HG03354 (cell line): Measurements from ENCODE around the gene EIF3K.
"Not testable (repeated sequence)": the region's sequence is repeated elsewhere in the genome, so short reads cannot be mapped to it uniquely, and the experiment has no call there.

Source experiments
- ATAC-seq: cut with Tn5 transposase; IDR thresholded peaks from one replicate; pipeline ENCODE4 v1.9.1; 2021; ENCODE audit warnings: mild to moderate bottlenecking; ENCODE audit not compliant: unreplicated experiment, poor library complexity, severe bottlenecking

EIF3K gene

GRCh38 chr19:38618590-38619360 lies at the start of gene EIF3K:
TSS of gene EIF3K (plus strand) at chr19:38619188. CDS start at chr19:38619269, 81 bp downstream.
- peak; percentile 57 for ATAC-seq

DNA sequence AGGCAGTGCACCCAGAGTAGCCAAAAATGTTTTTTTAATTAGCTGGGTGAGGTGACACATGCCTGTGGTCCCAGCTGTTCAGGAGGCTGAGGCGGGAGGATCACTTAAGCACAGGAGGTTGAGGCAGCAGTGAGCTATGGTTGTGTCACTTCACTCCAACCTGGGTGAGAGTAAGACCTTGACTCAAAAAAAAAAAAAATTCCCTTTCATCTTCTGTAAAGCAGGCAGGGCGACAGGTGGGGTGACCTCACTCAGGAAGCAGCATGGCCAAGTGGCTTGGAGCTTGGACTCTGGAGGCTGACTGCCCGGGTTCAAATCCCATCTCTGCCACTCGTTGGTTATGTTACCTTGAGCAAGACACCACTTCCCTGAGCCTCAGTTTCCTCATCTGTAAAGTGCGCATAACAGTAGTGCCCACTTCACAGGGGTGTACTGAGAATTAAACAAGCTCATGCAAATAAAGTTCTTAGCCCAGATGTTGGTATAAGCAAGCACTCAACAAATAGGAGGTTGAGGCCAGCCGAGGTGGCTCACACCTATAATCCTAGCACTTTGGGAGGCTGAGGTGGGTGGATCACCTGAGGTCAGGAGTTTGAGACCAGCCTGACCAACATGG lies 49.5 kb upstream of the EIF3K start:
- ATAC-seq = no peak

DNA sequence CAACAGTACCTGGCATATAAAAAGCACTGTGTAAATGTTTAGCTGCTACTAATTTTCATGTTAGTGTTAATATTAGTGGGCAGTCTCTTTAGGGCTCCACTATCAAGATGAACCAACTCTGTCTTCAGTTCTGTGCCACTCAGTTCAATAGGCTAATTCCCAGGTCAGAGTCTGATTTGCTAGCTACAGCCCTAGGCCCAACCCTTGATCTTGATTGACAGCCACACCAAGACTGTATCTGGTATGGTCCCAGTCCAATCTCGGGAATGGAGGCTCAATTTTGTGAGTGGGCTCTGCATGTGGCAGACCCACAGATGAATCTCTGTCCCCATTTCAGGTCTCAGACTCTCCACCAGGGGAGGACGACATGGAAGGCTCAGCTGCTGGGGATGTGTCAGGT lies 47.3 kb upstream of the EIF3K start:
- ATAC-seq = no peak

- no peak for ATAC-seq
Measured at GRCh38 chr19:38577826-38578225, 41.2 kb upstream of the EIF3K start.

GRCh38 chr19:38579304-38579703 lies 39.7 kb upstream of the EIF3K start:
- not testable (repeated sequence) for ATAC-seq

DNA sequence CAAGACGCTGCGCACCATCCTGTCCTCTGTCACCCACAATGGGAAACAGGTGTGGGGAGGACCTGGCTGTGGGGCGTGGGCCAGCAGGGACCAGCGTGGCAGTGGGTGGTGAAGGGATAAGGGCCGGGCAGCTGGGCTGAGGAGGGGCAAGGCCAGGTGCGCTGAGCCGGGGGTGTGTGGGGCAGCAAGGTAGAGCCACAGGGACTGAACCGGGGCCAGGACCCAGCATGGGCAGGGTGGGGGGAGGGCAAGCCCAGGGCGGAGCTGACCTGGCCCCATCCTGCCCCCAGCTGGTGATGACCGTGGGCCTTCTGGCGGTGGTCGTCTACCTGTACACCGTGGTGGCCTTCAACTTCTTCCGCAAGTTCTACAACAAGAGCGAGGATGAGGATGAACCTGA lies 38.9 kb upstream of the EIF3K start:
- no peak for ATAC-seq

DNA sequence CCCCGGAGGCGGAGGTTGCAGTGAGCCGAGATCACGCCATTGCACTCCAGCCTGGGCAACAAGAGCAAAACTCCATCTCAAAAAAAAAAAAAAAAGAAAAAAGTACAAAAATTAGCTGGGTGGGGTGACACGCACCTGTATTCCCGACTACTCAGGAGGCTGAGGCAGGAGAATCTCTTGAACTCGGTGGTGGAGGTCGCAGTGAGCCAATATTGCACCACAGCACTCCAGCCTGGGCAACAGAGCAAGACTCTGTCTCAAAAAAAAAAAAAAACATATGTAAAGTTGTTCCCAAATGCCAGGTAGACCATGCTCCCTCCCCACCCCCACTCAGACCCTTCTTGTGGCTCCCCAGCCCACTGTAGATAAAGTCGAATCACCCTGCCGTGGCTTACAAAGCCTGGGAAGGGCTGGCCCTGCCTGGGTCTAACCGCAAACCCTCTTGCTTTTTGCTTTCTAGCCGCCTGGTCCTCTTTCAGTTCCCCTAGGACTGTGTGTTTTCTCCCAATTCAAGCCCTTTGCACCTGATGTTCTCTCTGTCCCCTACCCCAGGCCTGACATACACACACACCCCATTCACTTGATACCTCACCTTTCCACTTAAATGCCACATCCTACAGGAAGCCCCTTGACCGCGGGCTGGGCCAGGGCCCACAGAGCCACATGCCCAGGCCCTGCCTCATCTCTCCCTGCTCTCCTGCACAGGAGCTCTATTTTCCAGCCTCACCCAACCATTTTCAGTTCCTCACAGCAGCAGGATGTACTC lies 35.6 kb upstream of the EIF3K start:
- ATAC-seq = peak; percentile 74

DNA sequence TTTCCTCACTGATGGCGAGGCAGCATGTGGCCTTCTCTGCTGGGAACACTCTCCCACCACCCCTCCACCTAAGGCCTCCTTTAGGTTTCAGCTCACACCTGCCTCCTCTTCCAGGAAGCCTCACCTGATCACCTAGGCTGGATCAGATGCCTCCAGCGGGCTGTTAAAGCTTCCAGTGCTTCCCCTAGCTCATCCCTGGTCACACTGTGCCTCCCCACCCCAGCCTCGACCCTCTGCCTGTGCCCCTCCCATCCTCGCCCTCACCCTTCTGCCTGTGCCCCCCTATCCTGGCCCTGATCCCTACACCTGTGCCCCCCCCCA lies 35.0 kb upstream of the EIF3K start:
- ATAC-seq = no peak

GRCh38 chr19:38587562-38587961 lies 31.4 kb upstream of the EIF3K start:
- no peak for ATAC-seq

GRCh38 chr19:38588041-38588440 lies 30.9 kb upstream of the EIF3K start:
- ATAC-seq = no peak

- no peak for ATAC-seq
Measured at GRCh38 chr19:38592940-38593339, 26.0 kb upstream of the EIF3K start.

- ATAC-seq = no peak
Measured at GRCh38 chr19:38596057-38596981, 22.7 kb upstream of the EIF3K start.

DNA sequence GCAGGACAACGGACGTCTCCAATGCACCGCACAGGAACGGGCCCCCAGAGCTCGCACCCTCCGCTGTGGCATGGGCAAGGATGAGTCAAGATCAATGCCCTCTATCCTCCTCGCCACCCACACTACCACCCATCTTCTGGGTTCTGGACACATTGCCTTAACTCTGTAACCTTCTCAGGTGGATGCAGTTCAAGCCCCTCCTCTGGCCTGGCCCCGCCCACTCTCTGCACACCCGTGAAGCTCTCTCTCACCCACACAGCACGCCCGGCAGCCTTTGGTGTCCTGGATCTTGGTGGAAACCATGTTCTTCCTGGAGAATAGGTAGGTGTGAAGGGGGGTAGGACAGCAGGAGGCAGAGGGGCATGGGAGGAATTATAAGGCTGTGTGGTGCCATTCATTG lies 21.9 kb upstream of the EIF3K start:
- ATAC-seq = no peak

GRCh38 chr19:38599722-38600121 lies 19.3 kb upstream of the EIF3K start:
- ATAC-seq = no peak

- ATAC-seq = not testable (repeated sequence)
Measured at GRCh38 chr19:38602856-38603255, 16.1 kb upstream of the EIF3K start.

DNA sequence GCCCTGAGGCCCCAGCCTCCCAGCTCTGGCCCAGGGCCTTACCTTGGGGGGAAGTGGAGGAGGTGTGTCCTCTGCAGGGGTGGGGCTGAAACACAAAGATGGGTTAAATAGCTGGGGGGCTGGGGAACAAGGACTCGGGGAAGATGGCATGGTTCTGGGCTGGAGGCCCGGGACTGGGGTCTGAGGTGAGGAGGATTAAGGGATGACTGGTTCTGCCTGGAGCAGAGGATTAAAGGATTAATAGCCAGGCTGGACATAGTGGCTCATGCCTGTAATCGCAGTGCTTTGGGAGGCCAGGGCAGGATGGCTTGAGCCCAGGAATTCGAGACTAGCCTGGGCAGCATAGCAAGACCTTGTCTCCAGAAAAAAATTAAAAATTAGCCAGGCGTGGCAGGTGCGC lies 12.9 kb upstream of the EIF3K start:
- ATAC-seq = no peak

DNA sequence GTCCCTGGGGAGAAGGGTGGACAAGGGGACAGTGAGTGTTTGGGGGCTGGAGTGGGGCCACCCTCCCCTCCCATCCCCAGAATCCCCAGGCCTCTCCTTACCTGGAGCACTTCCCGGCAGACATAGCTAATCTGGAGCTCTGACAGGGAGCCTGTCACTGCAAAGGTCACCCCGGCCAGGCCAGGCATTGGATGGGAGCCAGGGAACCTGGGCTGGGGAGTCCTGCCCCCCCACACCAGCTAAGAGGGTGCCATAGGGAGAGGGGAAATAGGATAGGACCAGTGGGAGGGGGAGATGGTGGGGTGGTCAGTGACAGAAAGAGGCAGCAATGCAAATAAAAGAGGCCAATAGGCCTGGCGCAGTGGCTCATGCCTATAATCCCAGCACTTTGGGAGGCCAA lies 4.7 kb upstream of the EIF3K start:
- no peak for ATAC-seq

DNA sequence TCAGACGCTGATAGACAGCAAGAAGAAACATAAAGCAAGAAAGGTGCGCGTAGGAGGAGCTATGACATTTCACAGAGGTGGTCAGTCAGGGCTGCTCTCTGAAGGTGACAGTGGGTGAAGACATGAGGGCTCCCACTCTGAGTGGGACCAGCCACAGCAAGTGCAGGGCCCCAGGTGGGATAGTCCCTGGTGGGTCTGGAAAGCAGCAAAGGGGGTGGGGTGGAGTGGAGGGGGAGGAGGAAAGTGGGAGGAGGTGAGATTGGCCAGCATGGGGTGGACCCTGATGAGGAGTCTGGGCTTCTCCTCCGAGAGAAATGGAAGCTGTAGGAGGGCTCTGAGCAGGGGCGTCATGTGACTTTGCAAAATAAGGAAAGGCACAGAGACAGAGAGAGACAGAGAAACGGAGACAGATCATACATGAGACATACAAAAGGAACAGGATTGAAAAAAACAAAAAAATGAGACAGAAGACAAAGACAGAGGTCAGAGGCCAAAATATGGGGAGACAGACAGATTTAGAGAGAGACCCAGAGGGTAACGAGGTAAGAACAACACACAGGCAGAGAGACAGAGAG lies 3.9 kb upstream of the EIF3K start:
- ATAC-seq = no peak

DNA sequence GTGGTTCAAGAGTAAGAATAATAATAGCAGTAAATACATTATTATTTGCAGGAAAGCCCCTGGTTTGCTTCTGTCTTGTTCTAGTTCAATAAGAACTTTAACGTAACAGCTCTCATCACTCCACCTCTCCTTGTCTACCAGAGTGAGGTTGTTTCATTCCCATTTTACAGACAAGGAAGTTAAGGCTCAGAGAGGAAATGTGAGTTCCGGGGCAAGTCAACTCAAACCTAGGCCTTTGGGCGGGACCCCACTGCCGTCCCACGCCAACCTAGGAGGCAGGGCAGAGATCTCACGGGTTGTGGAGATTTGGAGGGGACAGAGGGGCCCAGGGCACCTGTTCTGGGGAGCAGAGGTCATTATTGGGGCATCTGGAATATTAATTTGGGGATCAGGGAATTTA lies 2.7 kb upstream of the EIF3K start:
- no peak for ATAC-seq
